Measurements from ENCODE around the gene MGAT4A.

GRCh38 chr2:98701230-98701629, 29.7 kb downstream of the MGAT4A start:
- TF ChIP-seq CTCF (CRISPR knock-in tag; IDR thresholded peaks at IDR 0.05) (no peak), NPAS2 (CRISPR knock-in tag; IDR thresholded peaks at IDR 0.05; ENCODE audit: borderline replicate concordance) (no peak), ZBTB38 (CRISPR knock-in tag; IDR thresholded peaks at IDR 0.05) (no peak), JUNB (CRISPR knock-in tag; IDR thresholded peaks at IDR 0.05; ENCODE audit: borderline replicate concordance) (no peak), SIN3A (IDR thresholded peaks at IDR 0.05; ENCODE audit: borderline replicate concordance, low read depth, low read length) (no peak), ZFAT (CRISPR knock-in tag; conservative IDR thresholded peaks at IDR 0.05) (no peak), TRAFD1 (CRISPR knock-in tag; IDR thresholded peaks at IDR 0.05; ENCODE audit: borderline replicate concordance) (no peak), ZNF747 (CRISPR knock-in tag; IDR thresholded peaks at IDR 0.05; ENCODE audit: borderline replicate concordance) (no peak), ESRRA (CRISPR knock-in tag; IDR thresholded peaks at IDR 0.05; ENCODE audit: low read depth) (no peak), E2F1 (CRISPR knock-in tag; IDR thresholded peaks at IDR 0.05) (no peak)
- TF ChIP-seq, protein P1, sequence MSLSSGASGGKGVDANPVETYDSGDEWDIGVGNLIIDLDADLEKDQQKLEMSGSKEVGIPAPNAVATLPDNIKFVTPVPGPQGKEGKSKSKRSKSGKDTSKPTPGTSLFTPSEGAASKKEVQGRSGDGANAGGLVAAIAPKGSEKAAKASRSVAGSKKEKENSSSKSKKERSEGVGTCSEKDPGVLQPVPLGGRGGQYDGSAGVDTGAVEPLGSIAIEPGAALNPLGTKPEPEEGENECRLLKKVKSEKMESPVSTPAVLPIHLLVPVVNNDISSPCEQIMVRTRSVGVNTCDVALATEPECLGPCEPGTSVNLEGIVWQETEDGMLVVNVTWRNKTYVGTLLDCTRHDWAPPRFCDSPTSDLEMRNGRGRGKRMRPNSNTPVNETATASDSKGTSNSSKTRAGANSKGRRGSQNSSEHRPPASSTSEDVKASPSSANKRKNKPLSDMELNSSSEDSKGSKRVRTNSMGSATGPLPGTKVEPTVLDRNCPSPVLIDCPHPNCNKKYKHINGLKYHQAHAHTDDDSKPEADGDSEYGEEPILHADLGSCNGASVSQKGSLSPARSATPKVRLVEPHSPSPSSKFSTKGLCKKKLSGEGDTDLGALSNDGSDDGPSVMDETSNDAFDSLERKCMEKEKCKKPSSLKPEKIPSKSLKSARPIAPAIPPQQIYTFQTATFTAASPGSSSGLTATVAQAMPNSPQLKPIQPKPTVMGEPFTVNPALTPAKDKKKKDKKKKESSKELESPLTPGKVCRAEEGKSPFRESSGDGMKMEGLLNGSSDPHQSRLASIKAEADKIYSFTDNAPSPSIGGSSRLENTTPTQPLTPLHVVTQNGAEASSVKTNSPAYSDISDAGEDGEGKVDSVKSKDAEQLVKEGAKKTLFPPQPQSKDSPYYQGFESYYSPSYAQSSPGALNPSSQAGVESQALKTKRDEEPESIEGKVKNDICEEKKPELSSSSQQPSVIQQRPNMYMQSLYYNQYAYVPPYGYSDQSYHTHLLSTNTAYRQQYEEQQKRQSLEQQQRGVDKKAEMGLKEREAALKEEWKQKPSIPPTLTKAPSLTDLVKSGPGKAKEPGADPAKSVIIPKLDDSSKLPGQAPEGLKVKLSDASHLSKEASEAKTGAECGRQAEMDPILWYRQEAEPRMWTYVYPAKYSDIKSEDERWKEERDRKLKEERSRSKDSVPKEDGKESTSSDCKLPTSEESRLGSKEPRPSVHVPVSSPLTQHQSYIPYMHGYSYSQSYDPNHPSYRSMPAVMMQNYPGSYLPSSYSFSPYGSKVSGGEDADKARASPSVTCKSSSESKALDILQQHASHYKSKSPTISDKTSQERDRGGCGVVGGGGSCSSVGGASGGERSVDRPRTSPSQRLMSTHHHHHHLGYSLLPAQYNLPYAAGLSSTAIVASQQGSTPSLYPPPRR (CRISPR knock-in tag; IDR thresholded peaks at IDR 0.05; ENCODE audit: borderline replicate concordance): no peak
- TF ChIP-seq, protein P2, sequence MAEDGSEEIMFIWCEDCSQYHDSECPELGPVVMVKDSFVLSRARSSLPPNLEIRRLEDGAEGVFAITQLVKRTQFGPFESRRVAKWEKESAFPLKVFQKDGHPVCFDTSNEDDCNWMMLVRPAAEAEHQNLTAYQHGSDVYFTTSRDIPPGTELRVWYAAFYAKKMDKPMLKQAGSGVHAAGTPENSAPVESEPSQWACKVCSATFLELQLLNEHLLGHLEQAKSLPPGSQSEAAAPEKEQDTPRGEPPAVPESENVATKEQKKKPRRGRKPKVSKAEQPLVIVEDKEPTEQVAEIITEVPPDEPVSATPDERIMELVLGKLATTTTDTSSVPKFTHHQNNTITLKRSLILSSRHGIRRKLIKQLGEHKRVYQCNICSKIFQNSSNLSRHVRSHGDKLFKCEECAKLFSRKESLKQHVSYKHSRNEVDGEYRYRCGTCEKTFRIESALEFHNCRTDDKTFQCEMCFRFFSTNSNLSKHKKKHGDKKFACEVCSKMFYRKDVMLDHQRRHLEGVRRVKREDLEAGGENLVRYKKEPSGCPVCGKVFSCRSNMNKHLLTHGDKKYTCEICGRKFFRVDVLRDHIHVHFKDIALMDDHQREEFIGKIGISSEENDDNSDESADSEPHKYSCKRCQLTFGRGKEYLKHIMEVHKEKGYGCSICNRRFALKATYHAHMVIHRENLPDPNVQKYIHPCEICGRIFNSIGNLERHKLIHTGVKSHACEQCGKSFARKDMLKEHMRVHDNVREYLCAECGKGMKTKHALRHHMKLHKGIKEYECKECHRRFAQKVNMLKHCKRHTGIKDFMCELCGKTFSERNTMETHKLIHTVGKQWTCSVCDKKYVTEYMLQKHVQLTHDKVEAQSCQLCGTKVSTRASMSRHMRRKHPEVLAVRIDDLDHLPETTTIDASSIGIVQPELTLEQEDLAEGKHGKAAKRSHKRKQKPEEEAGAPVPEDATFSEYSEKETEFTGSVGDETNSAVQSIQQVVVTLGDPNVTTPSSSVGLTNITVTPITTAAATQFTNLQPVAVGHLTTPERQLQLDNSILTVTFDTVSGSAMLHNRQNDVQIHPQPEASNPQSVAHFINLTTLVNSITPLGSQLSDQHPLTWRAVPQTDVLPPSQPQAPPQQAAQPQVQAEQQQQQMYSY (CRISPR knock-in tag; IDR thresholded peaks at IDR 0.05): no peak
